ENCODE measurements around the gene SLC1A1. TPM values are rescaled to one million over a fixed set of nuclear protein-coding genes. Genes with fewer than 3 reads are reported as not detected.
"Not testable (repeated sequence)": the region's sequence is repeated elsewhere in the genome, so short reads cannot be mapped to it uniquely, and the experiment has no call there.

The SLC1A1 gene
- total RNA-seq, 5 donors from 2014 or later (not counting 1 experiment from before 2014, with no cell fraction given): 0.26 to 0.46 (median 0.38) TPM; not detected in 2

- H3K4me1 ChIP-seq (ENCODE audit: control insufficient read depth in 1 of 2, extremely low read depth in 1 of 2, insufficient read depth in 2 of 2, low read length in 2 of 2); H3K9me3 ChIP-seq; H3K4me3 ChIP-seq (ENCODE audit: control insufficient read depth in 1 of 2, extremely low read depth in 1 of 2, low read length in 1 of 2); H3K36me3 ChIP-seq (ENCODE audit: control insufficient read depth in 2 of 2, extremely low read depth in 1 of 2, insufficient read depth in 1 of 2, low read length in 1 of 2); H3K27me3 ChIP-seq (replicated peaks in 1 of 2; ENCODE audit: control insufficient read depth in 2 of 2, extremely low read depth in 1 of 2, insufficient read depth in 2 of 2, low read length in 1 of 2); H3K9me3 Mint-ChIP-seq; ATAC-seq (replicated peaks in 1 of 4); H3K27ac ChIP-seq (ENCODE audit: low read length); H3K27ac Mint-ChIP-seq; H3K27me3 Mint-ChIP-seq; H3K4me3 Mint-ChIP-seq; CTCF ChIA-PET; DNase-seq; H3K36me3 Mint-ChIP-seq: not testable (repeated sequence)
- peaks cover 24 to 34% (median 31%) of the 10 kb centered on the region in 3 donors for H3K4me1 Mint-ChIP-seq
- 100% methylated on average over 1 of the region's 5 CpGs for WGBS (ENCODE audit: insufficient coverage)
- POLR2A ChIA-PET: interaction anchor here in 1 of 2 donors (0.5 kb wide), 1 partner anchor 84 kb away, joined by 3 read pairs; no protein-coding TSS in a partner anchor
Measured at GRCh38 chr9:4544714-4545113, 54.4 kb downstream of the SLC1A1 start.

- ATAC-seq (replicated peaks in 1 of 4) (no peak), DNase-seq (no peak)
- CTCF ChIA-PET: no interaction called here
- peaks cover 12 to 13% of the 10 kb centered on the region in 2 experiments for H3K4me1 ChIP-seq (ENCODE audit: control insufficient read depth in 1 of 2, extremely low read depth in 1 of 2, insufficient read depth in 2 of 2, low read length in 2 of 2)
- H3K27ac Mint-ChIP-seq: no peak overlapping the region
- H3K36me3 ChIP-seq (ENCODE audit: control insufficient read depth in 2 of 2, extremely low read depth in 1 of 2, insufficient read depth in 1 of 2, low read length in 1 of 2): no peaks in the 10 kb centered on the region
- H3K27me3 ChIP-seq (replicated peaks in 1 of 2; ENCODE audit: control insufficient read depth in 2 of 2, extremely low read depth in 1 of 2, insufficient read depth in 2 of 2, low read length in 1 of 2): no peaks in the 10 kb centered on the region
- no peaks in the 10 kb centered on the region for H3K9me3 Mint-ChIP-seq
- peaks cover 46 to 54% (median 53%) of the 10 kb centered on the region in 3 donors for H3K4me1 Mint-ChIP-seq
- H3K9me3 ChIP-seq: no peaks in the 10 kb centered on the region
- POLR2A ChIA-PET: interaction anchor here in 1 of 2 donors (0.6 kb wide), 1 partner anchor 735 kb away, joined by 5 read pairs; no protein-coding TSS in a partner anchor
- H3K4me3 ChIP-seq (ENCODE audit: control insufficient read depth in 1 of 2, extremely low read depth in 1 of 2, low read length in 1 of 2): no peak overlapping the region
- H3K27ac ChIP-seq (ENCODE audit: low read length): no peak overlapping the region
- H3K4me3 Mint-ChIP-seq: peak overlapping the region in 1 of 3 donors; percentile 17
- H3K36me3 Mint-ChIP-seq: no peaks in the 10 kb centered on the region
- WGBS (ENCODE audit: insufficient coverage): no CpG with 5 or more reads among the region's 1 CpG
- H3K27me3 Mint-ChIP-seq: peaks cover 3 to 4% of the 10 kb centered on the region in 2 donors
Measured at GRCh38 chr9:4547016-4547415, 56.7 kb downstream of the SLC1A1 start.

GRCh38 chr9:4548811-4549725 lies 58.8 kb downstream of the SLC1A1 start:
- no peak for DNase-seq
- Mint-ChIP-seq H3K36me3 (no peaks in the 10 kb centered on the region), H3K27ac (no peak overlapping the region), H3K27me3 (no peaks in the 10 kb centered on the region), H3K9me3 (no peaks in the 10 kb centered on the region), H3K4me1 (peaks cover 50 to 61% (median 58%) of the 10 kb centered on the region in 3 donors), H3K4me3 (no peak overlapping the region)
- Histone ChIP-seq H3K27me3 (replicated peaks in 1 of 2; ENCODE audit: control insufficient read depth in 2 of 2, extremely low read depth in 1 of 2, insufficient read depth in 2 of 2, low read length in 1 of 2) (no peaks in the 10 kb centered on the region), H3K4me3 (ENCODE audit: control insufficient read depth in 1 of 2, extremely low read depth in 1 of 2, low read length in 1 of 2) (no peak overlapping the region), H3K27ac (ENCODE audit: low read length) (no peak overlapping the region), H3K9me3 (no peaks in the 10 kb centered on the region), H3K4me1 (ENCODE audit: control insufficient read depth in 1 of 2, extremely low read depth in 1 of 2, insufficient read depth in 2 of 2, low read length in 2 of 2) (peaks cover 13 to 14% of the 10 kb centered on the region in 2 experiments), H3K36me3 (ENCODE audit: control insufficient read depth in 2 of 2, extremely low read depth in 1 of 2, insufficient read depth in 1 of 2, low read length in 1 of 2) (no peaks in the 10 kb centered on the region)
- WGBS (ENCODE audit: insufficient coverage): 79% methylated on average over 9 of the region's 11 CpGs
- ChIA-PET CTCF (interaction anchor here (0.5 to 0.7 kb wide), 2 partner anchors 13 to 814 kb away, joined by 5 to 20 read pairs; no protein-coding TSS in a partner anchor), POLR2A (no interaction called here)
- no peak for ATAC-seq (replicated peaks in 1 of 4)

- Histone ChIP-seq H3K36me3 (ENCODE audit: control insufficient read depth in 2 of 2, extremely low read depth in 1 of 2, insufficient read depth in 1 of 2, low read length in 1 of 2) (no peaks in the 10 kb centered on the region), H3K4me1 (ENCODE audit: control insufficient read depth in 1 of 2, extremely low read depth in 1 of 2, insufficient read depth in 2 of 2, low read length in 2 of 2) (peaks cover 16 to 21% of the 10 kb centered on the region in 2 experiments), H3K9me3 (no peaks in the 10 kb centered on the region), H3K27ac (ENCODE audit: low read length) (no peak overlapping the region), H3K4me3 (ENCODE audit: control insufficient read depth in 1 of 2, extremely low read depth in 1 of 2, low read length in 1 of 2) (no peak overlapping the region), H3K27me3 (replicated peaks in 1 of 2; ENCODE audit: control insufficient read depth in 2 of 2, extremely low read depth in 1 of 2, insufficient read depth in 2 of 2, low read length in 1 of 2) (no peaks in the 10 kb centered on the region)
- no peak for ATAC-seq (replicated peaks in 1 of 4)
- POLR2A ChIA-PET: interaction anchor here in 1 of 2 donors (1.1 kb wide), 1 partner anchor 20 kb away, joined by 3 read pairs; no protein-coding TSS in a partner anchor
- Mint-ChIP-seq H3K27me3 (no peaks in the 10 kb centered on the region), H3K36me3 (no peaks in the 10 kb centered on the region), H3K4me3 (peak overlapping the region in 1 of 3 donors; percentile 16), H3K4me1 (peaks cover 58 to 64% (median 62%) of the 10 kb centered on the region in 3 donors), H3K27ac (peak overlapping the region in 1 of 2 donors; percentile 4), H3K9me3 (no peaks in the 10 kb centered on the region)
- WGBS (ENCODE audit: insufficient coverage): 92% methylated on average over 2 of the region's 4 CpGs
- no peak for DNase-seq
- CTCF ChIA-PET: no interaction called here
Measured at GRCh38 chr9:4549751-4550295, 59.6 kb downstream of the SLC1A1 start.

GRCh38 chr9:4550777-4551484 lies 60.7 kb downstream of the SLC1A1 start:
- POLR2A ChIA-PET: interaction anchor here (0.7 to 1.1 kb wide), 4 partner anchors 19 to 266 kb away, joined by 3 to 4 read pairs (median 3); no protein-coding TSS in a partner anchor
- CTCF ChIA-PET: interaction anchor here in 1 of 2 donors (0.6 kb wide), 1 partner anchor 18 kb away, joined by 4 read pairs; no protein-coding TSS in a partner anchor
- H3K27ac Mint-ChIP-seq: peak overlapping the region; percentile 50 to 55
- H3K4me1 Mint-ChIP-seq: peaks cover 67 to 73% (median 72%) of the 10 kb centered on the region in 3 donors
- no peaks in the 10 kb centered on the region for H3K9me3 Mint-ChIP-seq
- Histone ChIP-seq H3K9me3 (no peaks in the 10 kb centered on the region), H3K27me3 (replicated peaks in 1 of 2; ENCODE audit: control insufficient read depth in 2 of 2, extremely low read depth in 1 of 2, insufficient read depth in 2 of 2, low read length in 1 of 2) (no peaks in the 10 kb centered on the region), H3K4me3 (ENCODE audit: control insufficient read depth in 1 of 2, extremely low read depth in 1 of 2, low read length in 1 of 2) (no peak overlapping the region), H3K36me3 (ENCODE audit: control insufficient read depth in 2 of 2, extremely low read depth in 1 of 2, insufficient read depth in 1 of 2, low read length in 1 of 2) (no peaks in the 10 kb centered on the region), H3K27ac (ENCODE audit: low read length) (no peak overlapping the region), H3K4me1 (ENCODE audit: control insufficient read depth in 1 of 2, extremely low read depth in 1 of 2, insufficient read depth in 2 of 2, low read length in 2 of 2) (peaks cover 23 to 26% of the 10 kb centered on the region in 2 experiments)
- H3K4me3 Mint-ChIP-seq: no peak overlapping the region
- peak; percentile 64 to 81 (median 76) for ATAC-seq (replicated peaks in 1 of 4)
- DNase-seq: peak in 24 of 35 experiments; percentile 7 to 64 (median 18)
- no CpG with 5 or more reads among the region's 4 CpGs for WGBS (ENCODE audit: insufficient coverage)
- no peaks in the 10 kb centered on the region for H3K27me3 Mint-ChIP-seq
- H3K36me3 Mint-ChIP-seq: no peaks in the 10 kb centered on the region
